IMR-90 (cell line): ENCODE data around the gene AGMO. TPM values are rescaled to one million over a fixed set of nuclear protein-coding genes. Genes with fewer than 3 reads are reported as not detected.

Experiments used
- ATAC-seq: fragments of 200-7000 bp; cut with Tn5 transposase; 2 replicates; pipeline ENCODE4 v1.9.1; 2020; ENCODE audit warnings: low read depth, mild to moderate bottlenecking, moderate library complexity
- BruUV-seq: library from RNA; stranded (reverse); fragments of 400-500 nt; replicated peaks from 2 replicates; lab custom pipeline; 2021; lab: Mats Ljungman, UMichigan
- CTCF ChIA-PET: fragments of 300-600 bp; formaldehyde crosslinking; extraction: SDS; loops from one replicate; lab custom pipeline; 2021; ENCODE audit warnings: antibody characterized with exemption; lab: Yijun Ruan, JAX
- POLR2A ChIA-PET: fragments of 300-600 bp; sonication (Branson Sonifier 250); formaldehyde crosslinking; loops from one replicate; lab custom pipeline; 2022; ENCODE audit warnings: antibody characterized with exemption; ENCODE audit not compliant: unreplicated experiment; lab: Charles Lee
- DNase-seq: peaks from one replicate; pipeline ENCODE4 v3.0.0; 2013
- H2AFZ ChIP-seq: replicated peaks from 2 replicates; pipeline ENCODE3; 2013; ENCODE audit warnings: low read length, mild to moderate bottlenecking; ENCODE audit not compliant: poor library complexity
- H2AK5ac ChIP-seq: 2 replicates; pipeline ENCODE4 v1.6.1; 2013; ENCODE audit warnings: low read depth, low read length, inconsistent platforms
- H2AK9ac ChIP-seq: replicated peaks from 2 replicates; pipeline ENCODE3; 2013; ENCODE audit warnings: mild to moderate bottlenecking, low read depth, low read length, moderate library complexity; ENCODE audit not compliant: poor library complexity
- H2BK120ac ChIP-seq: 2 replicates; pipeline ENCODE4 v1.6.1; 2013; ENCODE audit warnings: low read depth, low read length, inconsistent platforms
- H2BK15ac ChIP-seq: 3 replicates; pipeline ENCODE4 v1.6.1; 2013; ENCODE audit warnings: low read depth, low read length, inconsistent platforms
- H2BK20ac ChIP-seq: 2 replicates; pipeline ENCODE4 v1.6.1; 2013; ENCODE audit warnings: low read depth, mild to moderate bottlenecking, inconsistent platforms, low read length, moderate library complexity
- H2BK5ac ChIP-seq: 2 replicates; pipeline ENCODE4 v1.6.1; 2013; ENCODE audit warnings: mild to moderate bottlenecking, low read depth, low read length, inconsistent platforms; ENCODE audit not compliant: poor library complexity, severe bottlenecking
- H3K14ac ChIP-seq: replicated peaks from 2 replicates; pipeline ENCODE4 v1.6.1; 2013; ENCODE audit warnings: low read depth, low read length, inconsistent platforms
- H3K18ac ChIP-seq: 2 replicates; pipeline ENCODE4 v1.6.1; 2013; ENCODE audit warnings: low read depth, low read length, control low read depth
- H3K23ac ChIP-seq: 2 replicates; pipeline ENCODE4 v1.6.1; 2013; ENCODE audit warnings: low read depth, low read length, inconsistent platforms
- H3K27ac ChIP-seq: 2 replicates; pipeline ENCODE4 v1.5.1; 2013; ENCODE audit warnings: mild to moderate bottlenecking, control low read depth, low read length; ENCODE audit not compliant: insufficient read depth
- H3K27me3 ChIP-seq: 2 replicates; pipeline ENCODE4 v1.6.1; 2013; ENCODE audit warnings: low read length; ENCODE audit not compliant: control insufficient read depth, insufficient read depth
- H3K36me3 ChIP-seq: 2 replicates; pipeline ENCODE4 v1.6.1; 2013; ENCODE audit warnings: low read length, mixed read lengths; ENCODE audit not compliant: control insufficient read depth, insufficient read depth
- H3K4ac ChIP-seq: 2 replicates; pipeline ENCODE4 v1.6.1; 2013; ENCODE audit warnings: low read depth, low read length, inconsistent platforms
- H3K4me1 ChIP-seq: 2 replicates; pipeline ENCODE4 v1.6.1; 2013; ENCODE audit warnings: low read length, mixed read lengths; ENCODE audit not compliant: control insufficient read depth, insufficient read depth
- H3K4me2 ChIP-seq: 2 replicates; pipeline ENCODE4 v1.6.1; 2013; ENCODE audit warnings: low read depth, mild to moderate bottlenecking, control low read depth, low read length, moderate library complexity
- H3K4me3 ChIP-seq: 2 replicates; pipeline ENCODE4 v1.5.1; 2013; ENCODE audit warnings: low read depth, mild to moderate bottlenecking, control low read depth, low read length, moderate library complexity; ENCODE audit not compliant: insufficient read depth
- H3K56ac ChIP-seq: 2 replicates; pipeline ENCODE4 v1.6.1; 2013; ENCODE audit warnings: low read length, inconsistent platforms; ENCODE audit not compliant: insufficient read depth; ENCODE audit errors: extremely low read depth
- H3K79me1 ChIP-seq, 2 experiments: 2 replicates each; pipeline ENCODE4 v1.6.1; 2013; ENCODE audit warnings: low read length in 2 of 2, inconsistent platforms in 1 of 2, low read depth in 1 of 2
- H3K9ac ChIP-seq: 2 replicates; pipeline ENCODE4 v1.6.1; 2013; ENCODE audit warnings: low read depth, low read length, control low read depth
- H3K9me1 ChIP-seq: 2 replicates; pipeline ENCODE4 v1.6.1; 2013; ENCODE audit warnings: low read length, inconsistent platforms; ENCODE audit not compliant: insufficient read depth
- H3K9me3 ChIP-seq: 2 replicates; pipeline ENCODE4 v1.6.1; 2013; ENCODE audit warnings: low read length; ENCODE audit not compliant: control insufficient read depth, insufficient read depth
- H4K20me1 ChIP-seq: 2 replicates; pipeline ENCODE4 v1.6.1; 2013; ENCODE audit warnings: low read length, inconsistent platforms; ENCODE audit not compliant: insufficient read depth
- H4K5ac ChIP-seq: 2 replicates; pipeline ENCODE4 v1.6.1; 2013; ENCODE audit warnings: mild to moderate bottlenecking, low read depth, low read length, control low read depth
- H4K8ac ChIP-seq, 2 experiments: 2 replicates each; pipeline ENCODE4 v1.6.1; 2013; ENCODE audit warnings: low read depth in 2 of 2, low read length in 2 of 2, control low read depth in 1 of 2, inconsistent platforms in 1 of 2
- H4K91ac ChIP-seq: 2 replicates; pipeline ENCODE4 v1.6.1; 2013; ENCODE audit warnings: low read depth, low read length, inconsistent platforms; ENCODE audit not compliant: insufficient read depth
- BHLHE40 ChIP-seq: fragments of 150-350 bp; IDR thresholded peaks from 2 replicates; pipeline ENCODE4 v1.6.1; 2016; ENCODE audit warnings: mild to moderate bottlenecking, low read depth, low read length
- CEBPB ChIP-seq: IDR thresholded peaks from 2 replicates; pipeline ENCODE4 v1.6.1; 2012; ENCODE audit warnings: low read depth, low read length, improper control_type of control experiment
- CHD1 ChIP-seq: IDR thresholded peaks from 2 replicates; pipeline ENCODE4 v1.6.1; 2012; ENCODE audit warnings: low read depth, low read length, improper control_type of control experiment
- FOS ChIP-seq: fragments of 150-350 bp; IDR thresholded peaks from 2 replicates; pipeline ENCODE4 v1.6.1; 2016; ENCODE audit warnings: low read depth, low read length
- MAFK ChIP-seq: IDR thresholded peaks from 2 replicates; pipeline ENCODE4 v1.6.1; 2012; ENCODE audit warnings: low read depth, low read length, improper control_type of control experiment
- MAZ ChIP-seq: IDR thresholded peaks from 2 replicates; pipeline ENCODE4 v1.6.1; 2012; ENCODE audit warnings: low read depth, mild to moderate bottlenecking, low read length, improper control_type of control experiment, moderate library complexity, borderline replicate concordance
- MXI1 ChIP-seq: IDR thresholded peaks from 2 replicates; pipeline ENCODE4 v1.6.1; 2012; ENCODE audit warnings: low read depth, mild to moderate bottlenecking, low read length, moderate library complexity, borderline replicate concordance
- NFE2L2 ChIP-seq: fragments of 150-350 bp; IDR thresholded peaks from 2 replicates; pipeline ENCODE4 v1.6.1; 2016; ENCODE audit warnings: low read depth, mild to moderate bottlenecking, low read length
- POLR2A ChIP-seq: IDR thresholded peaks from 2 replicates; pipeline ENCODE4 v1.6.1; 2012; ENCODE audit warnings: mild to moderate bottlenecking, low read depth, low read length
- RAD21 ChIP-seq: IDR thresholded peaks from 2 replicates; pipeline ENCODE4 v1.6.1; 2012; ENCODE audit warnings: low read length, improper control_type of control experiment
- RCOR1 ChIP-seq: IDR thresholded peaks from 2 replicates; pipeline ENCODE4 v1.6.1; 2012; ENCODE audit warnings: mild to moderate bottlenecking, low read length, improper control_type of control experiment; ENCODE audit not compliant: insufficient replicate concordance
- RFX5 ChIP-seq: IDR thresholded peaks from 2 replicates; pipeline ENCODE4 v1.8.0; 2012; ENCODE audit warnings: low read depth, mild to moderate bottlenecking, low read length, moderate library complexity
- SMC3 ChIP-seq: fragments of 150-350 bp; IDR thresholded peaks from 2 replicates; pipeline ENCODE4 v1.6.1; 2016; ENCODE audit warnings: low read depth, mild to moderate bottlenecking, antibody characterized with exemption, low read length, moderate library complexity
- WGBS, 2 experiments: methylation state at CpG; one replicate each; pipeline versions ENCODE4 v1.1.5 to v1.1.7; 2013; ENCODE audit warnings: missing lambda C conversion rate in 2 of 2; ENCODE audit not compliant: insufficient read length in 1 of 2; ENCODE audit errors: extremely low coverage in 2 of 2; 5-methylcytosine and 5-hydroxymethylcytosine counted together
- dilution Hi-C: fragments of 300-500 bp; cut with HindIII; formaldehyde crosslinking; loops from one replicate; pipeline ENCODE4 v1.14.3; 2018; ENCODE audit warnings: low sequenced_read_pairs; ENCODE audit not compliant: unreplicated experiment
- in situ Hi-C: fragments of 300-500 bp; cut with MboI; formaldehyde crosslinking; loops from 3 replicates; pipeline ENCODE4 v1.14.3; 2019; ENCODE audit warnings: low sequenced_read_pairs, inconsistent platforms, mixed read lengths
- intact Hi-C: fragments of 100-400 bp; cut with micrococcal nuclease; formaldehyde crosslinking; loops from 2 replicates; pipeline ENCODE4 v1.10.0; 2022
- polyA plus RNA-seq, 3 experiments: library from polyadenylated mRNA; depleted of rRNA; stranded (reverse); fragments of >200 nt; gene quantifications; 2 replicates each; pipeline ENCODE4 v1.2.3, GENCODE V29; 2012; ENCODE audit warnings: low replicate concordance in 1 of 3
- total RNA-seq: library from RNA; depleted of rRNA; stranded (reverse); fragments of >200 nt; gene quantifications from 2 replicates; pipeline ENCODE4 v1.2.3, GENCODE V29; 2012
- TF ChIP-seq, protein P1 (sequence below): fragments of 150-350 bp; IDR thresholded peaks from 2 replicates; pipeline ENCODE4 v1.6.1; 2017; ENCODE audit warnings: mild to moderate bottlenecking, antibody characterized with exemption, low read length, low read depth
- TF ChIP-seq, protein P2 (sequence below): conservative IDR thresholded peaks from 2 replicates; pipeline ENCODE4 v1.5.1; 2012; ENCODE audit warnings: mild to moderate bottlenecking, low read depth, low read length, improper control_type of control experiment
- TF ChIP-seq, protein P3 (sequence below): fragments of 150-350 bp; IDR thresholded peaks from 2 replicates; pipeline ENCODE4 v1.6.1; 2016; ENCODE audit warnings: low read depth, mild to moderate bottlenecking, low read length, moderate library complexity, borderline replicate concordance

The AGMO gene
- total and polyA plus RNA-seq, 2 of the 4 experiments (the other 2 are of a cell fraction) = not detected

DNA sequence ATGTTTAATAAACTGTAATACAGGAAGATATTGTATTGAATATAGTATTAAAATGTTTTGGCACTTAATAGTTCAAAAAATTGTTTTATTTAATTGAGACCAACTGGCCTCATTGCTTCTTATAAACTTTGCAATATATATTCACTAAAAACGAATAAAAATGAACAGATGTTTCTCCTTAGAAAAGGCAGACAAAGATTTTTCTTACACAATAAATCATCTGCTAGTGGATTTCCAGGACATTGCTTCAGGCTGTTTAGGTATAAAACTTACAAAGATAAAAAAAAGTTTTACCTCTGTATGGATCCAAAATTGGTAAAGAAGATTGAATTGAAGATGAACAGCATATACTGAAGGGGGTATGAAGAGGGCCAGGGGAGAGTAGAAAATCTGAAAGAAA lies 143.6 kb downstream of the AGMO start:
- Histone ChIP-seq H3K4me3 (no peak overlapping the region), H3K27me3 (no peaks in the 10 kb centered on the region), H2AFZ (no peak overlapping the region), H3K4ac (no peak overlapping the region), H3K79me1 (no peaks in the 10 kb centered on the region), H4K20me1 (no peaks in the 10 kb centered on the region), H2BK120ac (no peak overlapping the region), H3K56ac (no peak overlapping the region), H3K4me2 (no peak overlapping the region), H3K36me3 (no peaks in the 10 kb centered on the region), H2AK5ac (no peak overlapping the region), H3K27ac (no peak overlapping the region), H3K18ac (no peak overlapping the region), H3K9me3 (no peaks in the 10 kb centered on the region), H3K9ac (no peak overlapping the region), H3K4me1 (no peaks in the 10 kb centered on the region), H4K91ac (no peak overlapping the region), H2BK15ac (no peak overlapping the region), H3K9me1 (no peaks in the 10 kb centered on the region), H2BK20ac (no peak overlapping the region), H4K5ac (no peak overlapping the region), H3K14ac (no peak overlapping the region), H2AK9ac (no peak overlapping the region), H2BK5ac (no peak overlapping the region), H4K8ac (no peak overlapping the region), H3K23ac (no peak overlapping the region)
- TF ChIP-seq SMC3 (no peak), RFX5 (no peak), POLR2A (no peak), RCOR1 (no peak), MXI1 (no peak), NFE2L2 (no peak), BHLHE40 (no peak), CEBPB (no peak), RAD21 (no peak), CHD1 (no peak), MAZ (no peak), MAFK (no peak), FOS (no peak)
- TF ChIP-seq, protein P1, sequence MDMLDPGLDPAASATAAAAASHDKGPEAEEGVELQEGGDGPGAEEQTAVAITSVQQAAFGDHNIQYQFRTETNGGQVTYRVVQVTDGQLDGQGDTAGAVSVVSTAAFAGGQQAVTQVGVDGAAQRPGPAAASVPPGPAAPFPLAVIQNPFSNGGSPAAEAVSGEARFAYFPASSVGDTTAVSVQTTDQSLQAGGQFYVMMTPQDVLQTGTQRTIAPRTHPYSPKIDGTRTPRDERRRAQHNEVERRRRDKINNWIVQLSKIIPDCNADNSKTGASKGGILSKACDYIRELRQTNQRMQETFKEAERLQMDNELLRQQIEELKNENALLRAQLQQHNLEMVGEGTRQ = no peak
- TF ChIP-seq, protein P2, sequence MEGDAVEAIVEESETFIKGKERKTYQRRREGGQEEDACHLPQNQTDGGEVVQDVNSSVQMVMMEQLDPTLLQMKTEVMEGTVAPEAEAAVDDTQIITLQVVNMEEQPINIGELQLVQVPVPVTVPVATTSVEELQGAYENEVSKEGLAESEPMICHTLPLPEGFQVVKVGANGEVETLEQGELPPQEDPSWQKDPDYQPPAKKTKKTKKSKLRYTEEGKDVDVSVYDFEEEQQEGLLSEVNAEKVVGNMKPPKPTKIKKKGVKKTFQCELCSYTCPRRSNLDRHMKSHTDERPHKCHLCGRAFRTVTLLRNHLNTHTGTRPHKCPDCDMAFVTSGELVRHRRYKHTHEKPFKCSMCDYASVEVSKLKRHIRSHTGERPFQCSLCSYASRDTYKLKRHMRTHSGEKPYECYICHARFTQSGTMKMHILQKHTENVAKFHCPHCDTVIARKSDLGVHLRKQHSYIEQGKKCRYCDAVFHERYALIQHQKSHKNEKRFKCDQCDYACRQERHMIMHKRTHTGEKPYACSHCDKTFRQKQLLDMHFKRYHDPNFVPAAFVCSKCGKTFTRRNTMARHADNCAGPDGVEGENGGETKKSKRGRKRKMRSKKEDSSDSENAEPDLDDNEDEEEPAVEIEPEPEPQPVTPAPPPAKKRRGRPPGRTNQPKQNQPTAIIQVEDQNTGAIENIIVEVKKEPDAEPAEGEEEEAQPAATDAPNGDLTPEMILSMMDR = no peak
- TF ChIP-seq, protein P3, sequence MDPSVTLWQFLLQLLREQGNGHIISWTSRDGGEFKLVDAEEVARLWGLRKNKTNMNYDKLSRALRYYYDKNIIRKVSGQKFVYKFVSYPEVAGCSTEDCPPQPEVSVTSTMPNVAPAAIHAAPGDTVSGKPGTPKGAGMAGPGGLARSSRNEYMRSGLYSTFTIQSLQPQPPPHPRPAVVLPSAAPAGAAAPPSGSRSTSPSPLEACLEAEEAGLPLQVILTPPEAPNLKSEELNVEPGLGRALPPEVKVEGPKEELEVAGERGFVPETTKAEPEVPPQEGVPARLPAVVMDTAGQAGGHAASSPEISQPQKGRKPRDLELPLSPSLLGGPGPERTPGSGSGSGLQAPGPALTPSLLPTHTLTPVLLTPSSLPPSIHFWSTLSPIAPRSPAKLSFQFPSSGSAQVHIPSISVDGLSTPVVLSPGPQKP = no peak
- POLR2A ChIA-PET = no interaction called here
- DNase-seq = no peak
- dilution Hi-C loops = no loop called here
- BruUV-seq = no TSS peak
- intact Hi-C loops = no loop called here
- in situ Hi-C loops = no loop called here
- CTCF ChIA-PET = no interaction called here
- no peak for ATAC-seq
- no CpG with 5 or more reads among the region's 1 CpG for WGBS, 2 experiments
